Skeletal muscle satellite cell (primary cell): ENCODE measurements around the gene PPFIBP2.
"Not testable (repeated sequence)": the region's sequence is repeated elsewhere in the genome, so short reads cannot be mapped to it uniquely, and the experiment has no call there.

Experiments
- H3K27me3 ChIP-seq: 2 replicates; pipeline ENCODE4 v1.7.0; 2013; ENCODE audit warnings: low read length; ENCODE audit not compliant: control insufficient read depth, insufficient read depth
- H3K36me3 ChIP-seq: 2 replicates; pipeline ENCODE4 v1.7.0; 2013; ENCODE audit warnings: mild to moderate bottlenecking, control low read depth, low read length; ENCODE audit not compliant: insufficient read depth
- H3K4me1 ChIP-seq: 2 replicates; pipeline ENCODE4 v1.7.0; 2013; ENCODE audit warnings: low read length; ENCODE audit not compliant: control insufficient read depth, insufficient read depth
- H3K4me2 ChIP-seq: 2 replicates; pipeline ENCODE4 v1.7.0; 2013; ENCODE audit warnings: mild to moderate bottlenecking, low read length
- H3K4me3 ChIP-seq: 2 replicates; pipeline ENCODE4 v1.7.0; 2013; ENCODE audit warnings: low read length
- H3K9ac ChIP-seq: 2 replicates; pipeline ENCODE4 v1.7.0; 2013; ENCODE audit warnings: mild to moderate bottlenecking, low read depth, low read length, moderate library complexity
- H3K9me3 ChIP-seq: replicated peaks from 2 replicates; pipeline ENCODE4 v1.7.0; 2013; ENCODE audit warnings: mild to moderate bottlenecking, control low read depth, low read length

The PPFIBP2 gene

DNA sequence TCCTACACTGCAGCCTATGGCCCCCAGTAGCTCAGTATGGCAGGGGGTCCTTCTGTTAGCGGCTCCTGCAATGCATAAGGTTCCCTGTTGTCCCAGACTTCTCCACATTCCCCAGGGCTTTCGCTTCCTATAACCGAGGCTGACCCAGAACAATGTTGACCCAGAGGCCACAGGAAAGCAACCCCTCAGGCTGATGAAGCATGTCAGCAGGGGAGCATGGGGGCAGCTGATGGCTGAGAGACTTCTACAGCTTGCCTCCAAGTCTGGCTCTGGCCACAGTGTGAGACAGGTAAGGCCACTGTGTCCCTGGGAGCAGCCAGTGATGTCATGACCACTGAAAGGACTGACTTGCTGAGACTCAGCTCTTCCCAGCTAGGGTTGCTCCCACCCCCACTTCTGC lies 12.5 kb upstream of the PPFIBP2 start:
- Histone ChIP-seq H3K4me2 (no peak overlapping the region), H3K4me3 (no peak overlapping the region), H3K9me3 (no peaks in the 10 kb centered on the region), H3K36me3 (no peaks in the 10 kb centered on the region), H3K27me3 (peaks cover 21% of the 10 kb centered on the region), H3K9ac (no peak overlapping the region), H3K4me1 (no peaks in the 10 kb centered on the region)

DNA sequence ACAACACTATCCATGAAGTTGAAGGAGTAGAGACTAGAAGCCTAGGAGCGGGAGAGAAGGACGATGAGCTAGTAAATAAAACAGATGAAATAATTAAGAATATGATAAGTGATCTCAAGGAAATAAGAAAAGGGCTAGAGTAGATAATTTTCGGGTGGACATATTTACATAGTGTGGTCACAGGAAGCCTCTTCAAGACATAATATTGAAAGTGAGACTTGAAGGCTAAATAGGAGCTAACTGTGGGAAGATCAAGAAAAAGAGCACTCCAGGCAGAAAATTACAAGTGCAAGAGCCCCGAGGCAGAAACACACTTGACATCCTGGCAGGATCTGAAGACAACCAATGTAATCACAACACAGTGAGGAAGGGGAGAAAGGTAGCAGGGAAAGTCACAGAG lies 11.9 kb upstream of the PPFIBP2 start:
- Histone ChIP-seq H3K9me3 (no peaks in the 10 kb centered on the region), H3K27me3 (peaks cover 21% of the 10 kb centered on the region), H3K4me2 (no peak overlapping the region)

DNA sequence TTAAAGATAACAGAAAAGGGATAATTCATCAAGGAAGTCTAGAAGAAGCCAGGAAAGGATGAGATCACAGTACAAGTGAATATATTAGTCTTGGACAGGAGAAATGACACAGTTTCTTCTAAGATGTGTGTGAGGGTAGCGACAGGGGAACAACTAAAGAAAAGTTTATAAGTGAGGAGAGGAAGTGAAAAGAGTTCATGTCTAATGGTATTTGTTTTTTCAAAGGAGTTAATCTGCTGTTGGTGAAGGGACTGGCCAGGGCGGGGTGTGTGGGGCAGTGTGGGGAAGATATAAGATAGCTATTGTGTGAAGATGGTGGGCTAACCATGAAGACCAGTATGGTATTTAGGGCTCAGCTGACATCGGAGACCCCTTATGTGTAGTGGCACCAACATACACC lies 7.6 kb upstream of the PPFIBP2 start:
- Histone ChIP-seq H3K9me3 (no peaks in the 10 kb centered on the region), H3K36me3 (no peaks in the 10 kb centered on the region), H3K4me1 (no peaks in the 10 kb centered on the region), H3K9ac (no peak overlapping the region), H3K4me2 (no peak overlapping the region), H3K27me3 (peaks cover 16% of the 10 kb centered on the region), H3K4me3 (no peak overlapping the region)

More for the DNA sequence above, 11.9 kb upstream of the PPFIBP2 start:
- Histone ChIP-seq H3K36me3 (no peaks in the 10 kb centered on the region), H3K4me3 (no peak overlapping the region), H3K9ac (no peak overlapping the region), H3K4me1 (no peaks in the 10 kb centered on the region)

DNA sequence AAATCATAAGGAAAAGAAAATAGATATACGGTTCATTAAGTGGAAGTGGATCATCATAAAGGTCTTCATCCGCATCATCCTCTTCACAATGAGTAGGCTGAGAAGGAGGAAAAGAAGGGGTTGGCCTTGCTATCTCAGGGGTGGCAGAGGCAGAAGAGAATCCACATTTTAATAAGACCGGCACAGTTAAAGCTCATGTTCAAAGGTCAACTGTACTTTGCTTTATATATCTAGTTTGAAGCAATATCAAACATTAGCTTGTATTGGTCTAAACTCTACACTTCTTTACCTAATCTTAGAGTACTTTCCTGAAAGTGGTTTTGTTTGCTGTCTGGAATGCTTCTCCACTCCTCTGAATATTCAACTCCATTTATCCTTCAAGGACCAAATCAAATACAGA lies 5.7 kb upstream of the PPFIBP2 start:
- Histone ChIP-seq H3K4me1 (peaks cover 9% of the 10 kb centered on the region), H3K9me3 (no peaks in the 10 kb centered on the region), H3K4me2 (no peak overlapping the region), H3K9ac (no peak overlapping the region), H3K36me3 (no peaks in the 10 kb centered on the region), H3K27me3 (peaks cover 14% of the 10 kb centered on the region), H3K4me3 (no peak overlapping the region)

DNA sequence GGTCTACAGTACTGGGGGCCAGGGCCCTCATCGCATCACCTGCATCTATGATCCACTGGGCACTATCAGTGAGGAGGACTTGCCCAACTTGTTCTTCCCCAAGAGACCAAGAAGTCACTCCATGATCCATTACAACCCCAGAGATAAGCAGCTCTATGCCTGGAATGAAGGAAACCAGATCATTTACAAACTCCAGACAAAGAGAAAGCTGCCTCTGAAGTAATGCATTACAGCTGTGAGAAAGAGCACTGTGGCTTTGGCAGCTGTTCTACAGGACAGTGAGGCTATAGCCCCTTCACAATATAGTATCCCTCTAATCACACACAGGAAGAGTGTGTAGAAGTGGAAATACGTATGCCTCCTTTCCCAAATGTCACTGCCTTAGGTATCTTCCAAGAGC lies 3.8 kb upstream of the PPFIBP2 start:
- Histone ChIP-seq H3K4me3 (no peak overlapping the region), H3K36me3 (no peaks in the 10 kb centered on the region), H3K27me3 (peaks cover 19% of the 10 kb centered on the region), H3K4me2 (no peak overlapping the region), H3K9ac (no peak overlapping the region), H3K9me3 (no peaks in the 10 kb centered on the region), H3K4me1 (peaks cover 19% of the 10 kb centered on the region)

DNA sequence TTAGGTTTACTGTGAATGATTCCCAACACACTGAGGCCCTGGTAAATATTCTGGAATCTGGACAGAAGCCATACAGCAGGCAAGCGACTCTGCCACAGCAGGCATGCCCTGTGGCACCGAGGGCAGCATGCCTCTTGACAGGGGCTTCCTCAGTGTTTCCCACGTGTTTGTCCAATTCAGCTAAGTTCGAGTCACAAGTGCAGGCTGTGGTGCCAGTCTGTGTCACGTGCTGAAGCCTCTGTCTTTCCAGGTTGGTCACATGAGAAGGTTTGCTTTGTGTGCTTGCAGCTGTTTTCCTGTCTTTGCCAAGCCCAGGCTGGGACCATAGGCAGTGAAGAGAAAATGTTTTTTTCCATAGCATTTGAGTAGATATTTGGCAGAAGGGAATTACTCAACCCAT lies 2.4 kb upstream of the PPFIBP2 start:
- Histone ChIP-seq H3K4me1 (peaks cover 19% of the 10 kb centered on the region), H3K27me3 (peaks cover 33% of the 10 kb centered on the region), H3K9me3 (no peaks in the 10 kb centered on the region), H3K4me2 (no peak overlapping the region), H3K36me3 (no peaks in the 10 kb centered on the region), H3K9ac (no peak overlapping the region), H3K4me3 (no peak overlapping the region)

DNA sequence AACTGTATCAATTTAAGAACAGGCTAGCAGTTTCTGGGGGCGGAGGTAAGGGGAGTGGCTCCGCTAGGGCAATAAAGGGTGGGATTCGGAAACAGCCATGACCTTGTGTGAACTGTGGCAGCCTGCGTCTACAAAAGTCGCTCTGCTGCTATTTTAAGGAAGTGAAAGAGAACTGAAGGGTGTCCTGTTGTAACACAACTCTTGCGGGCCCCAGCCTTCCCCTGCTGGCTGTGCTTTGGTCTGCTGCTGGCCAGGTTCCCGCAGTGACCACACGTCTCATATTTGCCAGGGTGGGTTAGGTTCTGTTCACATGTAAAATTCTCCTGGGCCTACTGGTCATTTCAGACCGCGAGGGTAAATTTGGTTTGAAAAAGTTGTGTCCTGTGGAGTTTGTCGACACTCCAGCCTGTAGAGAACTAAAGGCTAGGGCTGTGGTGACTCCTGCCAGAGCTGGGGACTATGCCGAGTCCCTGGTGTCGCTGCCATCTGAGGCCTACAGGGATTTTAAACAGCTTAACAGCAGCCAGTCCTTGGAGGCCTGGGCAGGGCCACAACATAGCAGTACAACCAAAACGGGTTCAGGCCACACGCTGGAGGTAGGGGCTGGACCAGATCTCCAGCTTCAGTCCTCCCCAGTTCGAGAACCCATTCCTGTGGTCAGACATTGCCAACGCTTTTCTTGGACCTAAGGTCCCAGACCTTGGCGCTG lies 1.1 kb upstream of the PPFIBP2 start:
- Histone ChIP-seq H3K9ac (peak overlapping the region; percentile 75), H3K4me1 (peaks cover 19% of the 10 kb centered on the region), H3K4me2 (peak overlapping the region; percentile 100), H3K27me3 (peaks cover 37% of the 10 kb centered on the region), H3K9me3 (no peaks in the 10 kb centered on the region), H3K36me3 (no peaks in the 10 kb centered on the region), H3K4me3 (peak overlapping the region; percentile 92)

DNA sequence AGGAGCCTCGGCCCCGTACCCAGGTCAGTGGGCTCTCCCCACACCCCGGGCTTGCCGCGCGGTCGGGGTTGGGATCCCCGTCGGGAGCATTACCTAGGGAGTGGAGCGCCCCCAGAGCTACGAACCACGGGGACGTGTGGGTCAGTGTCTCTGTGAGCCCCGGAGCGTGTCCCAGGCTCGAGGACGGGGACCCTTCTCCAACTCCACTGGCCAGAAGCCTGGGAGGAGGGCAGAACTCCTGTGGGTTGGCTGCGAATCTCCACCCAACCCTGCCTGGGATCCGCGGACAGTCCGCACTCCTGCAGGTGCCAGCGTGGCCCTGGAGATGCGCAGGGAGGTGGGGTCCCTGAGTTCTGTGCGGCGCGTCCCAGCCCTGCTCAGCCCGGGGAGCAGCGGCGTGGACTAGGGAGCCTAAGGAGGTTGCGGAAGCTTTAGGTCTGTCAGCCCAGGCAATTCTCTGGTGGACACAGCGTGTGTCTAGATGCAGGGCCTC lies 346 bp downstream of the PPFIBP2 start:
- peak overlapping the region; percentile 75 for H3K9ac ChIP-seq

DNA sequence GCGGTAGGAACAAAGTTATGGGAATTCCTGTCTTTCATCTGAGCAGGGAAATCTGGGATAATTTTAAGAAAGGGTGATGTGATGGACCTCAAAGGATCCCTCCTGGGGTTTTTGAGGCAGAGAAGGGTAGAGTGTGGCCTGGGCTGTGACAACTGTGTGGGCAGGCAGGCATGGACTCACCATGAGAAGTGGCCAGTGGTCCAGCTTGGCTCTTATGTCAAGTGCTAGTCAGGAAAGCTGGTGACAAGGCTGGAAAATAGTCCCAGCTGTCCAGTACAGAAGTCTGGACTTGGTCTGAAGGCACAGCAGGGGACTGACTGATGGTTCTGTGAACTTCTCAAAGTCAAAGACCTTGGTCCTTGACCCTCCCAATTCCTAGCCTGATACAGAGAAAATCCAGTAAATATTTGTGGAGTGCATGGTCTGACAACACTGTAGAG lies 1.7 kb downstream of the PPFIBP2 start:
- Histone ChIP-seq H3K9ac (no peak overlapping the region), H3K27me3 (peaks cover 35% of the 10 kb centered on the region)

More for the DNA sequence above, 346 bp downstream of the PPFIBP2 start:
- H3K9me3 ChIP-seq, result no peaks in the 10 kb centered on the region
- H3K4me3 ChIP-seq, result peak overlapping the region; percentile 92
- H3K4me2 ChIP-seq, result peak overlapping the region; percentile 100
- peaks cover 19% of the 10 kb centered on the region for H3K4me1 ChIP-seq
- H3K36me3 ChIP-seq, result no peaks in the 10 kb centered on the region
- H3K27me3 ChIP-seq, result peaks cover 42% of the 10 kb centered on the region

DNA sequence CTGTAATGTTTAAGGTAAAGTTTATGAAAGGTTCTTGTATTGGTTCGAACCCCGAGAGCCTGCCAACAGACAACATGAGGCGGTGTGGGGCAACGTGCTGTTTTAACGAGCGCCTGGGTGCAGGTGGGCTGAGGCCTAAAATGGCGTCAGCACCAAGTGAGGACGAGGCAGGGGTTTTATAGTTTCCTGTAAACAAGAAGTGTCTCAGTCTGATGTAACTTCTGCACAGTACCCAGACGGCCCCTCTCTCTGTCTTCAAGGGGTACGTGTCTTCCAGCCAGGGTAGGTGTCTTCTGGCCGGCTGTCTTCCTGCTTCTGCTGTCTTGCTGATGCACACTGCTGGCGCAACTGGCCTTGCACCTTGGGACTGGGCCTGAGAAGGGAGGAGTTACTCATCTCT lies 2.7 kb downstream of the PPFIBP2 start:
- H3K36me3 ChIP-seq, result no peaks in the 10 kb centered on the region
- no peak overlapping the region for H3K4me2 ChIP-seq
- H3K9ac ChIP-seq, result no peak overlapping the region
- H3K27me3 ChIP-seq, result peaks cover 42% of the 10 kb centered on the region
- H3K4me3 ChIP-seq, result no peak overlapping the region
- H3K9me3 ChIP-seq, result no peaks in the 10 kb centered on the region
- H3K4me1 ChIP-seq, result peaks cover 19% of the 10 kb centered on the region

More for the DNA sequence above, 1.7 kb downstream of the PPFIBP2 start:
- Histone ChIP-seq H3K4me3 (no peak overlapping the region), H3K36me3 (no peaks in the 10 kb centered on the region), H3K4me2 (no peak overlapping the region), H3K4me1 (peaks cover 19% of the 10 kb centered on the region), H3K9me3 (no peaks in the 10 kb centered on the region)

DNA sequence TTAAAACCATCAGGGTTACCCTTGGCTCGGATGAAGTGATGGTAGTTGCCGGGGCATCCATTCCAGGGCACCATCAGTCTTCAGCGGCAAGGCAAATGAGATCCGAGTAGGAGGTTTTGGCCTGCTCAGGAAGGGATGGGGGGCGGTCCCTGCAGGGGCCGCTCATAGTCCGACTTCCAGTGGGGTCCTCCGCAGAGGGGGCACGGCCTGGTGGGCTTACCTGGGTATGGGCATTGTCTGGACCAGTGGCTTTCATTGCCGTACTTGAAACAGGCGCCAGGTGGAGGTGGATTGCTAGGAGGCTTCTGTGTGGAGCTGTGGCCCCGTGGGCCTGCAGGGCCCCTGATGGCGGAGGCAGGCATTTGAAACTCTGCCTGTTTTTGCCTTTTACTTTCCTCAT lies 3.9 kb downstream of the PPFIBP2 start:
- H3K36me3 ChIP-seq, H3K4me3 ChIP-seq, H3K9ac ChIP-seq, H3K4me2 ChIP-seq, H3K9me3 ChIP-seq: not testable (repeated sequence)
- H3K27me3 ChIP-seq, result peaks cover 54% of the 10 kb centered on the region
- H3K4me1 ChIP-seq, result peaks cover 14% of the 10 kb centered on the region
